Left ventricle myocardium inferior (tissue), 1 donor: ENCODE results near the gene PGS1. TPM values are rescaled to one million over a fixed set of nuclear protein-coding genes. Genes with fewer than 3 reads are reported as not detected.

Source experiments
- DNase-seq: peaks from one replicate; pipeline ENCODE4 v3.0.0-alpha.2; 2020
- H3K27ac ChIP-seq: fragments of 200-600 bp; replicated peaks from 2 replicates; pipeline ENCODE4 v1.8.0; 2021
- H3K27me3 ChIP-seq: fragments of 200-600 bp; 2 replicates; pipeline ENCODE4 v1.8.0; 2021; ENCODE audit warnings: low read depth
- H3K36me3 ChIP-seq: fragments of 200-600 bp; 2 replicates; pipeline ENCODE4 v1.8.0; 2021
- H3K4me1 ChIP-seq: fragments of 200-600 bp; 2 replicates; pipeline ENCODE4 v1.8.0; 2021
- H3K4me3 ChIP-seq: fragments of 200-600 bp; 2 replicates; pipeline ENCODE4 v1.8.0; 2021; ENCODE audit warnings: mild to moderate bottlenecking, moderate library complexity
- H3K9me3 ChIP-seq: fragments of 200-600 bp; replicated peaks from 2 replicates; pipeline ENCODE4 v1.8.0; 2021
- CTCF ChIP-seq: fragments of 200-600 bp; IDR thresholded peaks from 2 replicates; pipeline ENCODE4 v1.8.0; 2021; ENCODE audit warnings: antibody characterized with exemption, mild to moderate bottlenecking, borderline replicate concordance
- intact Hi-C: fragments of 100-400 bp; cut with micrococcal nuclease; formaldehyde crosslinking; loops from one replicate; pipeline ENCODE4 v1.11.0; 2022
- total RNA-seq: library from RNA; stranded (reverse); fragmentation: NEBNext Ultra II Directional; extraction: Animal tissue kit (Norgen Biotek cat#: 25700); gene quantifications from one replicate; pipeline ENCODE4 v1.2.1, GENCODE V29; 2021
- donor health status: DM: no; HTN: yes; CAD: no; lungs with severe emphysema.

Gene PGS1
- total RNA-seq, 1 donor from 2014 or later, result 17.1 TPM

- intact Hi-C loops, result no loop called here
- no peak for TF ChIP-seq CTCF
- H3K4me1 ChIP-seq, result no peaks in the 10 kb centered on the region
- no peaks in the 10 kb centered on the region for H3K9me3 ChIP-seq
- H3K27ac ChIP-seq, result no peak overlapping the region
- no peak for DNase-seq
- no peaks in the 10 kb centered on the region for H3K36me3 ChIP-seq
- peaks cover 18% of the 10 kb centered on the region for H3K27me3 ChIP-seq
- no peak overlapping the region for H3K4me3 ChIP-seq
These were observed 89.9 kb downstream of the PGS1 start for GRCh38 chr17:78468366-78468765.

DNA sequence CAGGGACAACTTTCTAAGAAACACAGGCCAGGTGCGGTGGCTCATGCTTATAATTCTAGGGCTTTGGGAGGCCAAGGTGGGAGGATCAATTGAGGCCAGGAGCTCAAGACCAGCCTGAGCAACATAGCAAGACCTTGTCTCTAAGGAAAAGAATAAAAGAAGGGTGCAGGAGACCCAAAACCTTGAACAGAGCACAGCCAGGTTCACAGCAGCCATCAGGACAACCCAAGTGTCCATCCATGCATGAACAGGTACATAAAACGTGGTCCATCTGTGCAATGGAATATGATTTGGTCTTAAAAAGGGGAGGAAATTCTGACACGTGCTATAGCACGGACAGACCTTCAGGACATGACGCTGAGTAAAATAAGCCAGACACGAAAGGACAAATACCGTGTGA is 91.0 kb downstream of the PGS1 start:
- no peak overlapping the region for H3K4me3 ChIP-seq
- intact Hi-C loops, result no loop called here
- H3K27ac ChIP-seq, result no peak overlapping the region
- H3K9me3 ChIP-seq, result no peaks in the 10 kb centered on the region
- peaks cover 18% of the 10 kb centered on the region for H3K27me3 ChIP-seq
- TF ChIP-seq CTCF, result no peak
- DNase-seq, result no peak
- H3K36me3 ChIP-seq, result no peaks in the 10 kb centered on the region
- H3K4me1 ChIP-seq, result no peaks in the 10 kb centered on the region

GRCh38 chr17:78471635-78472034 is 93.2 kb downstream of the PGS1 start:
- no peaks in the 10 kb centered on the region for H3K4me1 ChIP-seq
- intact Hi-C loops, result no loop called here
- H3K4me3 ChIP-seq, result no peak overlapping the region
- no peaks in the 10 kb centered on the region for H3K9me3 ChIP-seq
- no peak overlapping the region for H3K27ac ChIP-seq
- DNase-seq, result no peak
- H3K27me3 ChIP-seq, result peaks cover 36% of the 10 kb centered on the region
- no peak for TF ChIP-seq CTCF
- no peaks in the 10 kb centered on the region for H3K36me3 ChIP-seq

- Histone ChIP-seq H3K4me1 (no peaks in the 10 kb centered on the region), H3K9me3 (no peaks in the 10 kb centered on the region), H3K27me3 (peaks cover 38% of the 10 kb centered on the region), H3K4me3 (no peak overlapping the region), H3K36me3 (no peaks in the 10 kb centered on the region), H3K27ac (no peak overlapping the region)
- no peak for TF ChIP-seq CTCF
- no peak for DNase-seq
- intact Hi-C loops, result no loop called here
These were observed 93.8 kb downstream of the PGS1 start for GRCh38 chr17:78472035-78472905.

DNA sequence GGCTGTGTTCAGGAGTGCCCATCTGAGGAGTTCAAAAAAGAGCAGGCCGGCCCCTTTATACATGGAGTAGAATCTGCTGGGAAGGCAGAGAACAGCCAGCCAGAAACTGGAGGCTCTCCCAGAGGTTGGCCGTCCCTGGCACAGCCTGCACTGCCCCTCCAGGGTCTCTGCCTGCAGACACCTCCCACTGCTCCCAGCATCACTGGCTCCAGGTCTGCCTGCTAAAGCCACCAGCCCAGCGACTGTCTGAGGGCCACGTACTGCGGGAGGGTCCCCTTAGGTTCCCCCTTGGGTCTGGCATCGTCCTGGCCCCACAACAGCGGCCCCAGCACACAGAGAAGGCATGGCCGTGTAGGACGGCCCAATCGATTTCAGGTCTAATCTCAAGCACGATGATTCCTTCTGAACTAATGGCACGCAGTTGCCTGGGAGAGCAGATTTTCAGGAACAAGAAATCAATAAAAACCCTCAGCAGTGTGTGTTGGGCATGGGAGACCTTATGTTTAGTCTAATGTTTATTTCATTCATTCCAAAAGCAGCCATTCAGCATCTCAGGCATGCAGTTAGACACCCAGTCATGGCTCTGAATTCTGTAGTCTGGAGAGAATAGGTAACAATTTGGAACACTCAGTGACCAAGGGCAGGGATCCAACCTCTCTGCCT is 95.6 kb downstream of the PGS1 start:
- Histone ChIP-seq H3K9me3 (no peaks in the 10 kb centered on the region), H3K4me1 (no peaks in the 10 kb centered on the region), H3K27ac (no peak overlapping the region), H3K27me3 (peaks cover 38% of the 10 kb centered on the region), H3K4me3 (no peak overlapping the region), H3K36me3 (no peaks in the 10 kb centered on the region)
- intact Hi-C loops, result no loop called here
- DNase-seq, result no peak
- TF ChIP-seq CTCF, result no peak

Other genes starting within 250 kb of the PGS1 start
- gene TMC6, start 249.9 kb upstream of the PGS1 start, total RNA-seq, result 39.5 TPM
- 1.3 TPM for gene TMC8, start 247.9 kb upstream of the PGS1 start, total RNA-seq
- not detected for gene C17orf99, start 232.3 kb upstream of the PGS1 start, total RNA-seq
- 86.9 TPM for gene SYNGR2, start 210.1 kb upstream of the PGS1 start, total RNA-seq
- 1.8 TPM for gene TK1, start 191.6 kb upstream of the PGS1 start, total RNA-seq
- 22.5 TPM for gene AFMID, start 191.3 kb upstream of the PGS1 start, total RNA-seq
- gene BIRC5, start 164.4 kb upstream of the PGS1 start, total RNA-seq, result 0.69 TPM
- not detected for gene TMEM235, start 147.0 kb upstream of the PGS1 start, total RNA-seq
- 9.5 TPM for gene SOCS3, start 18.6 kb upstream of the PGS1 start, total RNA-seq
- not detected for gene DNAH17, start 198.7 kb downstream of the PGS1 start, total RNA-seq